Measurements from ENCODE around the gene PPTC7. TPM values are rescaled to one million over a fixed set of nuclear protein-coding genes. Genes with fewer than 3 reads are reported as not detected.

Gene PPTC7
- total RNA-seq, 1 experiment from 2014 or later: 18.3 TPM

- H3K27ac ChIP-seq: peak within 1 kb of the TSS; percentile 85
- CTCF ChIA-PET: no interaction called here
- H2AFZ ChIP-seq: peak within 1 kb of the TSS; percentile 88
- DNase-seq: peak; percentile 95 to 96
- peaks cover 28% of the 10 kb centered on the region for H3F3A ChIP-seq (ENCODE audit: insufficient read depth, low read depth)
- intact Hi-C loops (cut with micrococcal nuclease; ENCODE audit: unreplicated experiment): loop anchor here (2.0 to 5.0 kb wide), 2 partner anchors 33 to 45 kb away; partner anchors contain the start of genes FAM216A and GPN3
- BruUV-seq (replicated peaks): TSS peak; percentile 78
- H3K4me1 ChIP-seq (replicated peaks; ENCODE audit: insufficient read depth): peaks cover 22% of the 10 kb centered on the region
- POLR2A ChIA-PET (ENCODE audit: unreplicated experiment): interaction anchor here (0.5 to 0.7 kb wide), 2 partner anchors 206 to 239 kb away, joined by 4 to 11 read pairs; no protein-coding TSS in a partner anchor
- peak within 1 kb of the TSS; percentile 92 for H3K4me2 ChIP-seq
- peaks cover 46% of the 10 kb centered on the region for H3K79me2 ChIP-seq (ENCODE audit: low read depth)
- H3K27me3 ChIP-seq (ENCODE audit: insufficient read depth, low read depth): no peaks in the 10 kb centered on the region
- TF ChIP-seq, protein P1, sequence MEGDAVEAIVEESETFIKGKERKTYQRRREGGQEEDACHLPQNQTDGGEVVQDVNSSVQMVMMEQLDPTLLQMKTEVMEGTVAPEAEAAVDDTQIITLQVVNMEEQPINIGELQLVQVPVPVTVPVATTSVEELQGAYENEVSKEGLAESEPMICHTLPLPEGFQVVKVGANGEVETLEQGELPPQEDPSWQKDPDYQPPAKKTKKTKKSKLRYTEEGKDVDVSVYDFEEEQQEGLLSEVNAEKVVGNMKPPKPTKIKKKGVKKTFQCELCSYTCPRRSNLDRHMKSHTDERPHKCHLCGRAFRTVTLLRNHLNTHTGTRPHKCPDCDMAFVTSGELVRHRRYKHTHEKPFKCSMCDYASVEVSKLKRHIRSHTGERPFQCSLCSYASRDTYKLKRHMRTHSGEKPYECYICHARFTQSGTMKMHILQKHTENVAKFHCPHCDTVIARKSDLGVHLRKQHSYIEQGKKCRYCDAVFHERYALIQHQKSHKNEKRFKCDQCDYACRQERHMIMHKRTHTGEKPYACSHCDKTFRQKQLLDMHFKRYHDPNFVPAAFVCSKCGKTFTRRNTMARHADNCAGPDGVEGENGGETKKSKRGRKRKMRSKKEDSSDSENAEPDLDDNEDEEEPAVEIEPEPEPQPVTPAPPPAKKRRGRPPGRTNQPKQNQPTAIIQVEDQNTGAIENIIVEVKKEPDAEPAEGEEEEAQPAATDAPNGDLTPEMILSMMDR (conservative IDR thresholded peaks at IDR 0.05): no peak
- no peak for TF ChIP-seq EZH2 (IDR thresholded peaks at IDR 0.05; ENCODE audit: low read depth)
- no peaks in the 10 kb centered on the region for H3K9me3 ChIP-seq (ENCODE audit: insufficient read depth, low read depth)
- 0 out of 2 replicates have a peak, but pooled peaks cover 3% of the 10 kb centered on the region for H4K20me1 ChIP-seq (ENCODE audit: insufficient read depth)
- H3K9me2 ChIP-seq (ENCODE audit: insufficient read depth): no peaks in the 10 kb centered on the region
- H3K36me3 ChIP-seq (ENCODE audit: low read depth): peaks cover 19% of the 10 kb centered on the region; the same call in 1 of the 2 replicates
- H3K4me3 ChIP-seq: peak within 1 kb of the TSS; percentile 79
Observed at GRCh38 chr12:110501752-110502738, 81.1 kb downstream of the PPTC7 start, which contains the start of the genes RAD9B and VPS29. Gene RAD9B (plus strand): TSS chr12:110502331. CDS start chr12:110502338, 7 bp downstream. Gene VPS29 (minus strand): TSS chr12:110502111. CDS start chr12:110502051, 60 bp downstream.

DNA sequence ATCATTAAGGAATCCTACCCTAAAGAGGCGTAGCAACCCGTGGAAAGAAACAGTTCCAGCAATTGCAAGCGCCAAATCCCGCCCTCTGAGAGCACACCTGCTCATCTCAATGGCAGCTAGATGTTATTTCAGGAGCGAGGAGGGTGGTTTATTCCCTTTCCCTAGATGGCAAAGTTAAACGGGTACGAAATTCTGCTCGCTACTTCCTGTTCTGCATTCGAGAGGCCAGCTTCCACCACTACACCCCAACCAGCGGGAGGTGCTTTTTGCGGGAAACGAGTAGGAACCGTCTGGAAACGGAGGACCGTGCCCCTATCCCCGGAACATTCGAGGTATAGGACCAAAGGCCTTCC, 81.7 kb downstream of the PPTC7 start:
- Histone ChIP-seq H3K79me2 (ENCODE audit: low read depth) (peaks cover 51% of the 10 kb centered on the region), H3F3A (ENCODE audit: insufficient read depth, low read depth) (peaks cover 28% of the 10 kb centered on the region), H3K27me3 (ENCODE audit: insufficient read depth, low read depth) (no peaks in the 10 kb centered on the region), H3K27ac (peak overlapping the region; percentile 85), H2AFZ (peak overlapping the region; percentile 82), H3K4me3 (peak overlapping the region; percentile 79), H3K4me1 (replicated peaks; ENCODE audit: insufficient read depth) (peaks cover 22% of the 10 kb centered on the region), H3K4me2 (peak overlapping the region; percentile 92), H3K9me3 (ENCODE audit: insufficient read depth, low read depth) (no peaks in the 10 kb centered on the region), H3K36me3 (ENCODE audit: low read depth) (peaks cover 23% of the 10 kb centered on the region; the same call in 1 of the 2 replicates), H4K20me1 (ENCODE audit: insufficient read depth) (0 out of 2 replicates have a peak, but pooled peaks cover 3% of the 10 kb centered on the region), H3K9me2 (ENCODE audit: insufficient read depth) (no peaks in the 10 kb centered on the region)
- BruUV-seq (replicated peaks): TSS peak; percentile 80
- CTCF ChIA-PET: interaction anchor here (0.6 to 1.5 kb wide), 2 partner anchors 51 to 104 kb away, joined by 4 to 8 read pairs; partner anchors contain the start of gene ARPC3
- intact Hi-C loops (cut with micrococcal nuclease; ENCODE audit: unreplicated experiment): loop anchor here (5.0 kb wide), 1 partner anchor 46 kb away; no protein-coding TSS in a partner anchor
- DNase-seq: peak in 1 of 2 experiments; percentile 81
- POLR2A ChIA-PET (ENCODE audit: unreplicated experiment): interaction anchor here (0.6 kb wide), 2 partner anchors 33 to 499 kb away, joined by 3 to 7 read pairs; partner anchors contain the start of genes FAM216A and GPN3
- TF ChIP-seq EZH2 (IDR thresholded peaks at IDR 0.05; ENCODE audit: low read depth): no peak
- TF ChIP-seq, protein P1 (conservative IDR thresholded peaks at IDR 0.05): no peak

DNA sequence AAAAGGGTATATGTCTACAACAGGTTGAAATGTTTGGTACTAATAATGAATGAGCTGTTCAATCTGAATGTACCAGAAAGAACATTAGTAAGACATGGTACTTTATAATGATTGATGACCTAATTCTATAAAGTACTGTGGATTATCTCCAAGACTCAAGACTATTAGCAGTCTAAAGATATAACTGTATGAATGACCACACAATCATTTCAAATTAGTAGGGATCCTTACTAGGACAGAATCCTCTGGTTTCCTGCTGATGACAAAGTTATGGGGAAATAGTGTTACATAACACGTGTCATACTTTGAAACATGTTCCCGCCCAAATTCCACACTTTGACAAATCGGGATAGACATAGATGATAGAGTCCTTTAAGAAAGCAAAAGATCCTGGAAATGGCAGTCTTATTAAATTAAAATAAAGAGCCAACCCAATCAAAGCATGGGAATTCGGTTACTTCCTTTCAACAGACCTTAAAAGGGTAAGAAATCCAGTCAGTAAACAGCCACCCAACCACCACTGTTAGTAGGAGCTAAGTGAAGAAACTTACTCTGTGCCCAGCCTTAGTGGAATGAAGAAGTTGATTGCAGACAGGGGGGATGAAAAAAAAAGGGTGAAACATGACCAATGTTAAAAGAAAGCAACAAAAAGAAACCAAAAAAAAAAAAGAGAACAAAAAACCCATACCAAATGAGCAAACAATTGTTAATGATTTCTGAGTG, 84.0 kb downstream of the PPTC7 start:
- Histone ChIP-seq H3K9me2 (ENCODE audit: insufficient read depth) (no peaks in the 10 kb centered on the region), H3K4me2 (peak overlapping the region; percentile 92), H3K9me3 (ENCODE audit: insufficient read depth, low read depth) (no peaks in the 10 kb centered on the region), H4K20me1 (ENCODE audit: insufficient read depth) (0 out of 2 replicates have a peak, but pooled peaks cover 3% of the 10 kb centered on the region), H3K4me1 (replicated peaks; ENCODE audit: insufficient read depth) (peaks cover 22% of the 10 kb centered on the region), H3K4me3 (no peak overlapping the region), H3K36me3 (ENCODE audit: low read depth) (peaks cover 34% of the 10 kb centered on the region), H3K27me3 (ENCODE audit: insufficient read depth, low read depth) (no peaks in the 10 kb centered on the region), H3F3A (ENCODE audit: insufficient read depth, low read depth) (peaks cover 35% of the 10 kb centered on the region), H3K79me2 (ENCODE audit: low read depth) (peaks cover 58% of the 10 kb centered on the region), H3K27ac (peak overlapping the region; percentile 85), H2AFZ (no peak overlapping the region)
- ChIA-PET POLR2A (ENCODE audit: unreplicated experiment) (no interaction called here), CTCF (interaction anchor here (0.7 kb wide), 1 partner anchor 47 kb away, joined by 3 read pairs; no protein-coding TSS in a partner anchor)
- no peak for DNase-seq
- TF ChIP-seq, protein P1 (conservative IDR thresholded peaks at IDR 0.05): no peak
- no peak for TF ChIP-seq EZH2 (IDR thresholded peaks at IDR 0.05; ENCODE audit: low read depth)
- intact Hi-C loops (cut with micrococcal nuclease; ENCODE audit: unreplicated experiment): no loop called here
- no TSS peak for BruUV-seq (replicated peaks)
